GM12875 (cell line): ENCODE data around the gene FKBP15.

Experiments used
- H3K4me3 ChIP-seq: one replicate; pipeline ENCODE4 v1.5.1; 2011; ENCODE audit warnings: low read depth, low read length, control low read depth
- CTCF ChIP-seq: IDR thresholded peaks from 2 replicates; pipeline ENCODE4 v1.5.1; 2011; ENCODE audit warnings: low read depth, mild to moderate bottlenecking, control low read depth, inconsistent platforms, low read length, moderate library complexity, borderline replicate concordance; ENCODE audit not compliant: insufficient read depth

The FKBP15 gene

GRCh38 chr9:113221003-113221799, at the start of gene FKBP15, which contains the start of gene SLC31A1:
FKBP15 (minus strand) TSS chr9:113221277; CDS start chr9:113221243, 34 bp downstream.
SLC31A1 (plus strand) TSS chr9:113221544; CDS start chr9:113256149, 34,605 bp downstream.
- peak within 1 kb of the TSS; percentile 91 for H3K4me3 ChIP-seq
- TF ChIP-seq CTCF: no peak

DNA sequence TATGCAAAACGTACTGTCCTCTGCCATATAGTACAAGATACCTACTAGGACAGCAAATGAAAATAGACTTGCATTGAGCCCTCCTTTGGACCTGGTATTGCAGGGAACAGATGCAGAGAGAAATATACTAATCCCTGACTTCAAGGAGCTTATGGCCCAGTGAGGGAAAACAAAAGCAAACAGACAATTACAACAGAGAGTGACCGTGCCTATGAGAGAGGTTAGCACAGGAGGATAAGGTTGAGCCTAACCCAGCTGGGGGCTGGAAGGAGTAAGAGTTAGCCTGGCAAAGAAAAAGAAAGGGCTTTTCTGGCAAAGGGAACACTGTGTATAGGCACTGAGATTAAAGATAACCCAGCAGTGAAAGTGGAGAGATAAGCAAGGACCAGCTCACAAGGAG, 48.8 kb upstream of the FKBP15 start:
- H3K4me3 ChIP-seq: no peak overlapping the region
- no peak for TF ChIP-seq CTCF

DNA sequence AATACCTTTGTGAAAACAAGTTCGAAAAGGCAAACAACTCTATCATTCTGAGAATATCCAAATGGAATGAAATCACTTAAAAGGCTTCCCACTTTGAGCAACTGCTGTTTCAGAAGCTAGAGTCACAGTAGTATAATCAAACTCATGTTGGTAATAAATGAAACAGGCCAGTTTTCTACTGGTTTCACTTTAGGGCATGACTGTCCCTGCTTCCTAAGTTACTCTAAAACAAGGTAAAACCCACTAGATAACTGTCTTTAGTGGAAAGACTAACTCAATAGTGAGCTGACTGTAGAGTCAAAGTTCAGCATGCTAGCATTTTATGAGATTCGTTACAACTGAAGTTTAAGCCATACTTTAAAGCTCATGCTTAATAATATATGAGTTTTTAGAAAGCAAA, 48.3 kb upstream of the FKBP15 start:
- no peak for TF ChIP-seq CTCF
- H3K4me3 ChIP-seq: no peak overlapping the region

DNA sequence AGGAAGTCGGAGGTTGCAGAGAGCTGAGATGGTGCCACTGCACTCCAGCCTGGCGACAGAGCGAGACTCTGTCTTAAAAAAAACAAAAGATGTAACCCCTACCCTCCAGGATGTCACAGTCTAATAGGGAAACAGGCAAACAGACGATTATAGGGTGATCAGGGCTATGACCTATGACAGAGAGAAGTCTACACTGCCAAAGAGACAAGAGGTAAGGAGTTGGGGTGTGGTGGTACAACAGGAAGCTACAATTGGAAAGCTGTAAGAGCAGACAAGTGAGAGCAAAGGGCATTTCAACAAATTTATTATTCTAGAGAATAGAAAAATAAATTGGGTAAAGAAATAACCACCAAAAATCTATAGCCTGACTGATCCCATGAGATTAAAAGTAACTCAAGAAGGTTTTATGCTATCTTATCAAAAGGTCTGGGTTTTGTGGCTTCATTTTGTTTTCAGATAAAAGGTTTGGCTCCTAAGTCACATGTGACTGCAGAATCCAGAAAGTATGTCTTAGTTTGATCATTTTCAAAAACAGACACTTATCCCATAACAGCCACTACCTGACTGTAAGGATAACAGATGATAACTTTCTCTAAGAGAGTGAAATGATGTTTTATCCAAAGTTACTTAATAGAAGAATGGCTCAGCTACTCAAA, 47.0 kb upstream of the FKBP15 start:
- H3K4me3 ChIP-seq: no peak overlapping the region
- TF ChIP-seq CTCF: no peak

GRCh38 chr9:113266174-113266573, 45.1 kb upstream of the FKBP15 start:
- no peak for TF ChIP-seq CTCF

GRCh38 chr9:113261917-113262671, 41.0 kb upstream of the FKBP15 start:
- no peak for TF ChIP-seq CTCF

More at GRCh38 chr9:113266174-113266573, 45.1 kb upstream of the FKBP15 start:
- H3K4me3 ChIP-seq: no peak overlapping the region

GRCh38 chr9:113258282-113258681, 37.2 kb upstream of the FKBP15 start:
- TF ChIP-seq CTCF: no peak

More at GRCh38 chr9:113261917-113262671, 41.0 kb upstream of the FKBP15 start:
- H3K4me3 ChIP-seq: no peak overlapping the region

More at GRCh38 chr9:113258282-113258681, 37.2 kb upstream of the FKBP15 start:
- H3K4me3 ChIP-seq: no peak overlapping the region
